WTC11 (cell line): ENCODE measurements around the gene PROC.

Source experiments
- ESRRA ChIP-seq: sonication (generic); formaldehyde crosslinking; IDR thresholded peaks from 2 replicates; pipeline ENCODE4 v1.8.1; 2022; ENCODE audit warnings: mild to moderate bottlenecking, missing genetic modification reagents, borderline replicate concordance
- ETV6 ChIP-seq: sonication (generic); formaldehyde crosslinking; IDR thresholded peaks from 2 replicates; pipeline ENCODE4 v1.8.1; 2022; ENCODE audit warnings: mild to moderate bottlenecking, missing genetic modification reagents
- HMGA2 ChIP-seq: fragments of 250-450 bp; sonication (Bioruptor Pico); IDR thresholded peaks from 2 replicates; pipeline ENCODE4 v1.4.0; 2021; ENCODE audit warnings: mild to moderate bottlenecking, moderate library complexity
- JUN ChIP-seq: sonication (generic); formaldehyde crosslinking; IDR thresholded peaks from 2 replicates; pipeline ENCODE4 v1.8.0; 2023; ENCODE audit warnings: mild to moderate bottlenecking, missing genetic modification reagents
- NFYB ChIP-seq: sonication (generic); formaldehyde crosslinking; conservative IDR thresholded peaks from 2 replicates; pipeline ENCODE4 v1.8.0; 2022; ENCODE audit warnings: low read depth, missing genetic modification reagents
- TCF7 ChIP-seq: sonication (generic); formaldehyde crosslinking; IDR thresholded peaks from 2 replicates; pipeline ENCODE4 v1.8.0; 2022; ENCODE audit warnings: mild to moderate bottlenecking, low read depth, missing genetic modification reagents, moderate library complexity
- ZNF263 ChIP-seq: sonication (generic); formaldehyde crosslinking; IDR thresholded peaks from 2 replicates; pipeline ENCODE4 v1.8.1; 2022; ENCODE audit warnings: low read depth, mild to moderate bottlenecking, moderate library complexity, missing genetic modification reagents
- ZNF512 ChIP-seq: sonication (generic); formaldehyde crosslinking; IDR thresholded peaks from 2 replicates; pipeline ENCODE4 v1.8.1; 2022; ENCODE audit warnings: missing genetic modification reagents, borderline replicate concordance
- TF ChIP-seq, protein P1 (sequence below): fragments of 200-600 bp; IDR thresholded peaks from 2 replicates; pipeline ENCODE4 v1.8.0; 2022; ENCODE audit warnings: antibody characterized with exemption

DNA sequence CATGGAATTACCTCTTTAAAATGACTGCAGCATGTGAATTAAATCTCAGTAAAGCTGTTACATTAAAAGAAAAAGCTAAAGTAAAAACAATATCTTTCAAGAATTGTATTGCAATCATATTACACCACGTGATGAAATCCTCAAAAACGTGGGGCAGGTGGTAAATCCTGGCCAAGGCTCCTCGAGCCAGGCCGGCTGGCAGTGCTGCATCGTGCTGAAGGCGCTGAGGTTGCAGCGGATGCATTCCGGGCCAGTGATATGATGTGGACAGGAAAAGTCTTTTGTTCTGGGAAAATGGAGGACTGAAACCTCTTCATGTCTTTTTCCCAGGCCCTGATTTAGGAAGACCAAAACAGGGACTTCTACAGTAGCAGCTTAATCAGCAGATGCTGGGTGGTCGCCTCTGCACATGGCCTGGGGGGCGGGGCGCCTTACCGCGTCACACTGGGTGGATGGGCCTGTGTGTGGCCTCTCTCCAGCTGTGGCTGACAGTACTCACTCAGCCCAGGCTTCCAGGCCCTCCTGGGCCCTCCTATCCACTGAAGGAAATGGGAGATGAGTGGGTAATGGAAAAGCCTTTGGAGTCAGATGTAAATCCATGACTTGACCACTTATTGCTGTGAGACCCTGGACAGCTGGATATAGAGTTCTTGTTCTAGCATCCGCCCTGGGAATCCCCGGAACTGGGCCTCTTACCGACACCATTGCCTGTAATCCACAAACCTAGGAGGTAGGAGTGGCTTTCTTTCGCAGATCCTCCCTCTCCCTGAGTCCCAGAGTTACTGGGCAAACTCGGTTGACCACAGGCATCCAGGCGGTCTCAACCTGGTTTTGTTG is 45.1 kb downstream of the PROC start:
- TF ChIP-seq NFYB = no peak
- TF ChIP-seq HMGA2 (CRISPR knock-in tag) = no peak
- TF ChIP-seq, protein P1, sequence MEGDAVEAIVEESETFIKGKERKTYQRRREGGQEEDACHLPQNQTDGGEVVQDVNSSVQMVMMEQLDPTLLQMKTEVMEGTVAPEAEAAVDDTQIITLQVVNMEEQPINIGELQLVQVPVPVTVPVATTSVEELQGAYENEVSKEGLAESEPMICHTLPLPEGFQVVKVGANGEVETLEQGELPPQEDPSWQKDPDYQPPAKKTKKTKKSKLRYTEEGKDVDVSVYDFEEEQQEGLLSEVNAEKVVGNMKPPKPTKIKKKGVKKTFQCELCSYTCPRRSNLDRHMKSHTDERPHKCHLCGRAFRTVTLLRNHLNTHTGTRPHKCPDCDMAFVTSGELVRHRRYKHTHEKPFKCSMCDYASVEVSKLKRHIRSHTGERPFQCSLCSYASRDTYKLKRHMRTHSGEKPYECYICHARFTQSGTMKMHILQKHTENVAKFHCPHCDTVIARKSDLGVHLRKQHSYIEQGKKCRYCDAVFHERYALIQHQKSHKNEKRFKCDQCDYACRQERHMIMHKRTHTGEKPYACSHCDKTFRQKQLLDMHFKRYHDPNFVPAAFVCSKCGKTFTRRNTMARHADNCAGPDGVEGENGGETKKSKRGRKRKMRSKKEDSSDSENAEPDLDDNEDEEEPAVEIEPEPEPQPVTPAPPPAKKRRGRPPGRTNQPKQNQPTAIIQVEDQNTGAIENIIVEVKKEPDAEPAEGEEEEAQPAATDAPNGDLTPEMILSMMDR = no peak
- TF ChIP-seq ZNF263 (CRISPR knock-in tag) = no peak
- TF ChIP-seq ETV6 = peak; percentile 33; the same call in 1 of the 2 replicates
- no peak for TF ChIP-seq ESRRA (CRISPR knock-in tag)
- TF ChIP-seq ZNF512 (CRISPR knock-in tag) = no peak
- TF ChIP-seq TCF7 = no peak
- TF ChIP-seq JUN (CRISPR knock-in tag) = no peak
